HG03108 (cell line): ENCODE results near the gene GH1.
A peak's percentile ranks its signal among the peaks of the same experiment; 100 is the strongest.

Experiments
- ATAC-seq: cut with Tn5 transposase; IDR thresholded peaks from one replicate; pipeline ENCODE4 v1.9.1; 2021; ENCODE audit warnings: moderate library complexity; ENCODE audit not compliant: unreplicated experiment

GH1 gene

GRCh38 chr17:63945784-63946439, 27.3 kb upstream of the GH1 start:
- ATAC-seq = peak; percentile 36

DNA sequence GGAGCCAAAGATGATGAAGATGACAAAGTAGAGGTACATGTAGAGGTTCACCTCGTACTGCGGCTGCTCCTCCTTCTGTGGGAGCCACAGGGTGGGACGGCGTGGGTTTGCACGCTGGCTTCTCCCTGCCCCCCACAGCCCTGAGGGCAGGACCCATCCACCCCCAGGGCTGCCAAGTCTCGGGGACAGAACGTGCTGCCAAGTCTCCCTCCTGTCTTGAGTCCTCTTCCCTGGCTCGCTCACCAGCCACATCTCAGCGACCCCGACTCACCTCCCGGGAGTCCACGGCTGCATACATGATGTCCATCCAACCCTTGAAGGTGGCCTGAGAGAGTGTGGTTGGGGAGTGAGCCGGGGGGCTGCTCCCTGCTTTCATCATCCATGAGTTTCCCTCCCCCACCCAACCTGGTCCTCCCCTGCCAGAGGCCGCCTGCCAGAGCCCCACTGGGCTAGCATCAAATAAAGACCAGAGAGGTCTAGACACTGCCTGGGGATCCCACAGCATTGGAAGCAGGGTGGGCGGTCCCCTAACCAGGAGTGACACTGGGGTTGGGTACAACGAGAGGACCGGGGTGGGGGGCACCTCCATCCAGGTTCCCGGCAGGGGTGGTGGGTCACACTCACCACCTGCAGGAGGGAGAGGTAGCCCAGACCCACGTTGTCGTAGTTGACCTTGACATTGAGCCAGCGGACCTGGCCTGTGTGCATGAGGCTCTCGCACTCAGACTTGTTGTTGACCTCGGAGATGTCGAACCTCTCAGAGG, 26.3 kb upstream of the GH1 start:
- ATAC-seq = no peak

GRCh38 chr17:63943745-63944144, 25.1 kb upstream of the GH1 start:
- ATAC-seq = no peak

GRCh38 chr17:63942309-63942985, 23.8 kb upstream of the GH1 start:
- ATAC-seq = no peak

DNA sequence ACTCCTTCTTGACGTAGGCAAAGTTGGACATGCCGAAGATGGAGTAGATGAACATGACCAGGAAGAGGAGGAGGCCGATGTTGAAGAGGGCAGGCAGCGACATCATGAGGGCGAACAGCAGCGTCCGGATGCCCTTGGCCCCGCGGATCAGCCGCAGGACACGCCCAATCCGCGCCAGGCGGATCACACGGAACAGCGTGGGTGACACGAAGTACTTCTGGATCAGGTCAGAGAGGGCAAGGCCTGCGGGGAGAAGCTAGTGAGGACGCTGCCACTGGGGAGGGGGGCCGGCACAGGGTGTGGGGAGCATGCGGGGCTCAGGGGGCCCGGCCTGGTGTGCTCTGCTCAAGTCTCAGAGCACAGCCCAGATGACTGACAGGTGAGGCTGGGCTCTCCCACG, 23.1 kb upstream of the GH1 start:
- ATAC-seq = no peak

- ATAC-seq = no peak
Measured at GRCh38 chr17:63941162-63941561, 22.5 kb upstream of the GH1 start.

- no peak for ATAC-seq
Measured at GRCh38 chr17:63940584-63940983, 21.9 kb upstream of the GH1 start.

- no peak for ATAC-seq
Measured at GRCh38 chr17:63939884-63940283, 21.2 kb upstream of the GH1 start.

GRCh38 chr17:63939401-63939800, 20.8 kb upstream of the GH1 start:
- ATAC-seq = no peak

DNA sequence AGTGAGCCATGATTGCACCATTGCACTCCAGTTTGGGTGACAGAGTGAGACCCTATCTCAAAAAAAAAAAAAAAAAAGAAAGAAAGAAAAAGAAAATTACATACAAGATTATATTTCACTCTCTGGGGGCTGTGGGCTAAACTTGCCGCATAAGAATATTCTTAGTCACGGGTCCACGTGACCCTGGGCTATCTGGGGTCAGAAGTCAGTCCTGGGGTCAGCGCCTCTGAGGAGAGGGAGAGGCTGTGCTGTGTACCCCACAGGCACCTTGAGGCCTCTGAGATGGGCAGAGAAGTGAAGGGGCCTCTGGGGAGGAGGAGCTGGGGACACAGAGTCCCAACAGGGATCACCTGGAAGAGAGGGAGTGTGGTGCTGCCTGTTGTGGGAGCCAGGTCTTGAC, 19.3 kb upstream of the GH1 start:
- ATAC-seq = no peak

GRCh38 chr17:63937319-63937718, 18.7 kb upstream of the GH1 start:
- no peak for ATAC-seq

DNA sequence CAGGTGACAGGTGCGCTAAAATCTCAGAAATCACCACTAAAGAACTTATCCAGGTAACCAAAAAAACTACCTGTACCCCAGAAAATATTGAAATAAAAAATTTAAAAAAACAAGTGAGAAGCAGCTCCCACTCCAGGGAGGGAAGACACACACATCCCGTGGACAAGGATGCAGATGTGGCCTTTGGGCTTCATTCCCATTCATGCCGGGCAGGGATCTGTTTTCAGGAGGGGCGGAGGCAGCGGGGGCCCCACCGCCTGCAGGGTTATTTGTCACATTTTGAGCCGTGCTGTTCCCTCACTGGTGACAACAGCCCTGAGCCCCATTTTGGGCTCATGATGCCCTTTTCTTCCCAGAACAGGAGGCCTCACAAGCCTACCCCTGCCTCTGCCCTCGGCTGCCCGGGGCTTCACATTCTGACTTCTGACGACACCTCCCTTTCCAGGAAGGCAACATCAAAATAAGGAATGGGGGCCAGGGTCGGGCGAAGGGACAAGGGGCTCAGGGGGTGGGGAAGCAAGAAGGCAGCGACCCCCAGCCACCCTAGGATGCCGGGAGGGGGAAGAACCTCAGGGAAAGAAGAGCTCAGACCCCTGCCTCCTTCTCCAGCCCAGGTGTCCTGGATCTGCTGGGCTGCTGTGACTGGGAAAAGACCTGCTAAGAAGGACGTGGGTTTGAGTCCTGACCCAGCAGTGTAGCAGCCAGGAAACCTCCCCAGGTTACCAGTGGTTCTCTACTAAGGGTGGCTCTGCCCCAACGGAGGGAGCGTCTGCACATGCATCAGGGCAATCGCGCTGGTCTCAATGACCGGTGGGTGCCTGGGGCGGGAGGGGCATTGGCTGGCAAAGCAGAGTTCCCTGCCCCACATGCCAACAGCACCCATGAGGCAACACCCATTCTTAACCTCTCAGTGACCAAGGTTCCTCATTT, 15.8 kb upstream of the GH1 start:
- ATAC-seq = no peak

DNA sequence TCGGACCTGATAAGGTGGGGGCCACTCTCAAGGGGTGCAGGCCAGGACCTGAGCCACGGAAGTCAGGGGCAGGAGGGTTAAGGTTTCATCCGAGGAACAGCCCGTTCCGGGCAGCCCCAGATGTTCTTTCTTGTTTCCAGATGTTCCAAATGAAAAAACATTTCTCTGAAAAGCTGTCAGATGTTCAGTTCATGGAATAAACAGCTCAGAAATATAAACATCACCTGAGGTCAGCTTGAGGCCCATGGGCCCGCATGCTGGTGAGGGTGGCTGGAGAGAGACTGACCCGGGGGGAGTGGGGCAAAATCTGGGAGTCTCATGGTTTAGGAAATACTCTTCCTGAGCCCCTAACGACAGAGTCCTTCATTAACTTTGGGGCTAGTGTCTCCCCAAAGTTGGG, 15.0 kb upstream of the GH1 start:
- ATAC-seq = no peak

DNA sequence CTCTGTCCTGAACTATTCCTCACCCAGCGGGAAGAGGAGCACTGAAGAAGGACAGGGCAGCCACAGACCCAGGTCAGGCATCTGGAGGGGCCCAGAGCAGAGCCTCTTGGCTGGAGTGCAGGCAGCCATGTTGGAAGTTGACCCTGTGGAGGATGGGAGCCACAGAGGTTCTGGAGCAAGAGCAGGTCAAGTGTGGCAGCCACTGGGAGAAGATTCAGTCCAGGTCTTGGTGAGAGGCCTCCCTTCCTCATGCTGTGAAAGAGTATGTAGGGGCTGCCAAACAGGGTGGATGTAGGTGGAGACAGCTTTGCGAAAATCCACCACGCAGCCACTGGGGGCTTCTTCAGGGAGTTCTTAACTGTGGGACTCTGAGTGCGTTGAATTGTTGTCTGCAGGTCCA, 14.1 kb upstream of the GH1 start:
- ATAC-seq = no peak

GRCh38 chr17:63931981-63932561, 13.4 kb upstream of the GH1 start, which contains the start of gene CD79B:
TSS of gene CD79B (minus strand) at chr17:63932331. CDS start at chr17:63932261, 70 bp downstream.
- peak; percentile 70 for ATAC-seq

- ATAC-seq = peak; percentile 53
Measured at GRCh38 chr17:63930951-63931575, 12.4 kb upstream of the GH1 start.

GRCh38 chr17:63929860-63930766, 11.5 kb upstream of the GH1 start:
- ATAC-seq = no peak

DNA sequence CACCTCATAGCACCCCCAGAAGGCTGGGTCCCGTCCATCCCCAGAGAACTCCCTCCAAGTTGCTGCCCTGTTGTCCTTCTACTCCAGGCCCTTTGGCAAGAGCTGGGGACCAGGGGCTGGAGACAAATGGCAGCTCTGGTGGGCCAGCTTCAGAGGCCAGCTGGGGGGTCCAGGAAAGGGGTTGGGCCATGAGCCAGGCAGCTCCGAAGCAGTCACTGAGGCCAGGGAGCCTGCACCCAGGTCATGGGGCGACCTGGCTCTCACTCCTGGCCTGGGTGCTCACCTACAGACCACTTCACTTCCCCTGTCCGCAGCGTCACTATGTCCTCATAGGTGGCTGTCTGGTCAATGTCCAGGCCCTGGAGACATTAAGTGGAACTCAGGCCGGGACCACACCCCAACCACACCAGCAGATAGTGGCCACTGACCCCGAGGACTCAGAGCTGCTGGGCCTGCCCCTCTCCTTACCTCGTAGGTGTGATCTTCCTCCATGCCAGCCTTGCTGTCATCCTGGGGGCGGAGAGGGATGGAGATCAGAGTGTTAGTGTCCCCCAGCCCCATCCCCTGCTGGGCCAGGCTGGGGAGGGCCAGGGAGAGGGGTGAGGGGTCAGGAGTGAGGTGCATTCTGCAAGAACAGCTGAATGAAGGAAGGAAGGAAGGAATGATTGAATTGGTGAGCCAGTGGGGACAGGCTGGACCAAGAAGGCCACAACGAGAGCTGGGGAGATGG, 10.5 kb upstream of the GH1 start:
- ATAC-seq = no peak
